HG03457 (cell line): ENCODE results near the gene PWWP2A.
A peak's percentile ranks its signal among the peaks of the same experiment; 100 is the strongest.
"Not testable (repeated sequence)": the region's sequence is repeated elsewhere in the genome, so short reads cannot be mapped to it uniquely, and the experiment has no call there.

Source experiments
- ATAC-seq: cut with Tn5 transposase; IDR thresholded peaks from one replicate; pipeline ENCODE4 v1.9.1; 2021; ENCODE audit warnings: moderate number of reproducible peaks; ENCODE audit not compliant: unreplicated experiment

PWWP2A gene, protein sequence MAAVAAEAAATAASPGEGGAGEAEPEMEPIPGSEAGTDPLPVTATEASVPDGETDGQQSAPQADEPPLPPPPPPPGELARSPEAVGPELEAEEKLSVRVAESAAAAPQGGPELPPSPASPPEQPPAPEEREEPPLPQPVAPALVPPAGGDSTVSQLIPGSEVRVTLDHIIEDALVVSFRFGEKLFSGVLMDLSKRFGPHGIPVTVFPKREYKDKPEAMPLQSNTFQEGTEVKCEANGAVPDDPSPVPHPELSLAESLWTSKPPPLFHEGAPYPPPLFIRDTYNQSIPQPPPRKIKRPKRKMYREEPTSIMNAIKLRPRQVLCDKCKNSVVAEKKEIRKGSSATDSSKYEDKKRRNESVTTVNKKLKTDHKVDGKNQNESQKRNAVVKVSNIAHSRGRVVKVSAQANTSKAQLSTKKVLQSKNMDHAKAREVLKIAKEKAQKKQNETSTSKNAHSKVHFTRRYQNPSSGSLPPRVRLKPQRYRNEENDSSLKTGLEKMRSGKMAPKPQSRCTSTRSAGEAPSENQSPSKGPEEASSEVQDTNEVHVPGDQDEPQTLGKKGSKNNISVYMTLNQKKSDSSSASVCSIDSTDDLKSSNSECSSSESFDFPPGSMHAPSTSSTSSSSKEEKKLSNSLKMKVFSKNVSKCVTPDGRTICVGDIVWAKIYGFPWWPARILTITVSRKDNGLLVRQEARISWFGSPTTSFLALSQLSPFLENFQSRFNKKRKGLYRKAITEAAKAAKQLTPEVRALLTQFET

GRCh38 chr5:160119142-160119904 is at the start of gene PWWP2A:
Gene PWWP2A, minus strand, starts transcription at chr5:160119450. Its CDS starts 62 bp downstream, at chr5:160119388.
- peak; percentile 91 for ATAC-seq

GRCh38 chr5:160167624-160168165 is 48.4 kb upstream of the PWWP2A start:
- ATAC-seq = no peak

DNA sequence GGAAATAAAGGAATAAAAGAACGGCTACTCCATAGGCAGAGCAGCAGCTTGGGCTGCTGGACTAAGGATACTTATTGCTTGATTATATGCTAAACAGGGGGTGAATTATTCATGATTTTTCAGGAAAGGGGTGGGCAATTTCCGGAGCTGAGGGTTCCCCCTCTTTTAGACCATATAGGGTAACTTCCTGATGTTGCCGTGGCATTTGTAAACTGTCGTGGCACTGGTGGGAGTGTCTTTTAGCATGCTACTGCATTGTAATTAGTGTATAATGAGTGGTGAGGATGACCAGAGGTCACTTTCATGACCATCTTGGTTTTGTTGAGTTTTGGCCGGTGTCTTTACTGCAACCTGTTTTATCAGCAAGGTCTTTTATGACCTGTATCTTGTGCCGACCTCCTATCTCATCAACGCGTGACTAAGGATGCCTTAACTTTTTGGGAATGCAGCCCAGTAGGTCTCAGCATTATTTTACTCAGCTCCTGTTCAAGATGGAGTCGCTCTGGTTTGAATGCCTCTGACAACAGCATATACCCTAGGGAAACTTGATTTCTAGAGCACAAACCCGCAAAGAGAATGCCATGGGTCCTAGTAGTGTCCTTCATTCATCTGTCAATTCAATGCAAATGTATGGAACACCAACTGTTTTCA is 47.8 kb upstream of the PWWP2A start:
- no peak for ATAC-seq

- ATAC-seq = no peak
Measured at GRCh38 chr5:160166069-160166972, 47.1 kb upstream of the PWWP2A start.

- no peak for ATAC-seq
Measured at GRCh38 chr5:160165137-160166068, 46.2 kb upstream of the PWWP2A start.

GRCh38 chr5:160162910-160163309 is 43.7 kb upstream of the PWWP2A start:
- ATAC-seq = no peak

- ATAC-seq = no peak
Measured at GRCh38 chr5:160161626-160162025, 42.4 kb upstream of the PWWP2A start.

- not testable (repeated sequence) for ATAC-seq
Measured at GRCh38 chr5:160160875-160161274, 41.6 kb upstream of the PWWP2A start.

DNA sequence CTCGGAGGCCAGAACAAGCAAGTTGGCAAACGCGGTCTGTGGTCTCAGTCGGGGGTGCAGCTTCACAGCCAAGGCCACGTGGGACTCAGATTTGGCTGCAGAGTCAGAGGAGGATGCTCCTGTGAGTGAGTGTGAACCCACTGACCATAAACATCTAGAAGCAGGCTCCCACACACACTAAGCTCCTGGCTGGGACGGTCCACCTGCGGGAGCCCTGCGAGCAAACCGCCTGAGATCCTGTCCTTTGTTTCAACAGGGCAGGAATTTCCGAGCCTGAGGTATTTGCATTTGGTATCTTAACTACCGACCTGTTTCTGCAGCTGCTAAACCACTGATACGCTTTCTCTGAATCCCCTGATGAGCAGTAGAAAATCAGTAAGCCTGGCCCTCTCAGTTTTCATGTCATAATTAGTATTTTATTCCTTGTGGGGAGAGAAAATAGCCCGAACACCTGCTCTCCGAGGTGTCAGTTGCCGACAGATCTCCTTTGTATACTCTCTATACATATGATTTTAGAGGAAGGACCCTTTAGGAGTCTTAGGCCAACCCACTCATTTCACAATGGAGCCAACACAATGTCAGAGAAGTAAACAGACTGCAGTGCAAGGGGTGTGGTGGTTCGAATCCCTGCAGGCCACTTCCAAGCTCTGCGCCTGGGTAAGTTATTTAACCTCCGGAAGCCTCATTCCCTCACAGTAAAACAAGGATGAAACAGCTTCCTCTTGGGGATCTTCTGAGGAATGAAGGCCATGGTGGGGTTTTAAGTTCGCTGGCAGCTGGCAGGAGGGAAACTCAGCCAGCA is 40.9 kb upstream of the PWWP2A start:
- ATAC-seq = peak; percentile 41

DNA sequence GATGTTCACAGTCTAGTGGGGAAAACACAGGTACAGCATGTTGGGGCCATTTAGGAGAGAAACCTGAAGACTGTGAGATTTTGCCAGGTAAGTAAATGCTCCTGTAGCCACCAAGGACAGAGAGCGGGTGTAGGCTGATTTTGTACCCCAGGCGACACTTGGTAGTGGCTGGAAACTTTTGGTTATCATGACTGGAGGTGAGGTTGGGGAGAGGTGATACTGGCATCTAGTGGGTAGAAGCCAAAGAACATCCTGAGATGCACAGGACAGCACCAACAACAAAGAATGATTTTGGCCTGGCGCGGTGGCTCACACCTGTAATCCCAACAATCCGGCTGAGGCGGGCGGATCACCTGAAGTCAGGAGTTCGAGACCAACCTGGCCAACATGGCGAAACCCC is 38.8 kb upstream of the PWWP2A start:
- ATAC-seq = no peak

DNA sequence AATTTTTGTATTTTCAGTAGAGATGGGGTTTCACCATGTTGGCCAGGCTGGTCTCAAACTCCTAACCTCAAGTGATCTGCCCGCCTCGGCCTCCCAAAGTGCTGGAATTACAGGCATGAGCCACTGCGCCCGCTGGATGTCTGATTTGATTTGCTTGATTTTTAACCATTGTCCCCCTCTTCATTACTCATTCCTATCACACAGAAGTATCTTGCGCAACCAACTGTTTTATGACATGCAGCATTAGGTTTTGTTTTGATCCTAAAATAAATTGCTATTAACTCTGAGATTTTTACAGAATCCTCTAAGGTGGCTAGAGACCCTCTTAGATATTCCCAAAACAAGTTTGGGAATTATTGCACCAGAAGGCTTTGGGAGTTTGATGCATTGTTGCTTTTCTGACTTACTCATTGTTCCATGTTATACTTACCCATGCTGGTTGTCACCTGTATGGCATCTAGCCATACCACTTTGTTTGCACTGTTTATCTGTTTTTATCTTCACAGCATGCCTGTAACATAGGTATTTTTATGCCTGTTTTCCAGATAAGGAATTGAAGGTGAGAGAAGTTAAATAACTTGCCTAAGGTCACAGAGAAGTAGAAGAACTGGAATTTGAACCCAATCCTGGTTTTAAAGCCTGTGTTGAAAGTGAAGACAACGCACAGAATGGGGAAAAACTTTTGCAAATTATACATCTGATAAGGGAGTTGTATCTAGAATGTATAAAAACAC is 35.9 kb upstream of the PWWP2A start:
- no peak for ATAC-seq

- no peak for ATAC-seq
Measured at GRCh38 chr5:160152901-160153300, 33.7 kb upstream of the PWWP2A start.

- ATAC-seq = no peak
Measured at GRCh38 chr5:160152287-160152686, 33.0 kb upstream of the PWWP2A start.

DNA sequence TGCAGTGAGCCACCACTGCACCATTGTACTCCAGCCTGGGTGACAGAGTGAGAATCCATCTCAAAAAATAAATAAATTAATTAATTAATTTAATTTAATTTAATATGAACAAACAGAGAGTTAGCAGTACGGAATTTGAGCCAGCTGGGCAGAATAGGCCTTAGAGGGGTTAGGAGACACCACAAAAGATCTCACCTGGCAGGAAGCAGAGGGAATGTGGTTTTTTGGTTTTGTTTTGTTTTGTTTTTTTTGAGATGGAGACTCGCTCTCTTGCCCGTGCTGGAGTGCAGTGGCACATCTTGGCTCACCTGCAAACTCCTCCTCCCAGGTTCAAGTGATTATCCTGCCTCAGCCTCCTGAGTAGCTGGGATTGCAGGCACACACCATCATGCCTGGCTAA is 31.8 kb upstream of the PWWP2A start:
- no peak for ATAC-seq

DNA sequence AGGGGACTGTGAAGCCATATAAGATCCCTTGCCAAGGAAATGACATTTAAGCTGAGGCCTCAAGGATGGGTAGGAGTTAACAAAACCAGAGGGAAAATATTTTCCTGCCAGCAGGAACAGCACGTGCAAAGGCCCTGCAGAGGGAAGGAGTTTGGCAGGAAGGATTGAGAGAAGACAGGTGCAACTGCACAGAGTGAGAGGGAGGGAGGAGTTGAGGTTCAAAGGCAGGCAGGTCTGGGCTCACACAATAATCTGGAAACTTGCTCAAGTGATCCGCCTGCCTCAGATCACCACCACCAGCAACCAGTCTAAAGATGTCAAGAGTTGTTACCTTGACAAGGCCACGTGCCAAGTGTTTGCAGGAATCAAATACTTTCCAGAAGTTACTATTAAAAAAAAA is 31.1 kb upstream of the PWWP2A start:
- no peak for ATAC-seq

DNA sequence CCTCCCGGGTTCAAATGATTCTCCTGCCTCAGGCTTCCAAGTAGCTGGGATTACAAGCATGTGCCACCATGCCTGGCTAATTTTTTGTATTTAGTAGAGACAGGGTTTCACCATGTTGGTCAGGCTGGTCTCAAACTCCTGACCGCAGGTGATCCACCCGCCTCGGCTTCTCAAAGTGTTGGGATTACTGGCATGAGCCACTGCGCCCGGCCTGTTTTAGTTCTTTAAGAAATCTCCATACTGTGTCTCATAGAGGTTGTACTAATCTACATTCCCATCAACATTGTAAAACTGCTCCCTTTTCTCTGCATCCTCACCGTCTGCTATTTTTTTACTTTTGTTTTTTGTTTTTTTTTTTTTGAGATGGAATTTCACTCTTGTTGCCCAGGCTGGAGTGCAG is 25.2 kb upstream of the PWWP2A start:
- not testable (repeated sequence) for ATAC-seq

DNA sequence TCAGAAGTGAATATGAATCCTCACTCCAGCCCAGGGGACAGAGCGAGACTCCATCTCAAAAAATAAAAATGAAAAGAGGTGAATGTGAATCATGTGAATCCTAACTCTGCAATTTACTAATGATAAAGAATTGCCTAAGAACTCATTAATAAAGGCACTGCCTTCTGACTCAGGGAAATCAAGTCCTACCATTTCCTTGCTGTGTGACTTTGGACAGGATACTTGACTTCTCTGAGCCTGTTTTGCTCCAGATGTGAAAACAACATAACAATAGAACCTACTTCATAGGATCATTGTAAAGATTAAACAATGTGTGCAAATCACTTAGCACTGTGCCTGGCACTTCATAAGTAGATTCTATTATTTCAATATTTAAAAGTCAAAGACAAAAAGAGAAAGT is 15.1 kb upstream of the PWWP2A start:
- ATAC-seq = no peak
